ENCODE data around the gene METAP1.

METAP1 gene

DNA sequence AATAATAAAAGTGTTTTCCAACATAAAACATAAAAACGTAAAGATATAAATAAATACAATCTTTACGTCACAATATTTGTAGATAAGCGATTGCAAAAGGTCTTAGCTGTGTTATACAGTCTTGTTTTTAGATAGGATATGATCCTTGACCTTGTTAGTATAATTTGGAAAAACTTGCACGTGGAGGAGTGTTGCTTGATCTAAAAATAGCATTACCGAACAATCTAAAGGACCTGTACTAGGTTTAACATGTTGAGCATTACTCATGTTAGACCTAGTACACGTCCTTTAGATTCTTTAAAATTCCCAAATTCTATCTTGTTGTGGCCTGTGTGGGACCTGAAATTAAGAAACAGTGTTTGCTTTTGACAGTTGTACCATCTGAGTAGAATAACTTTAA lies 1.6 kb downstream of the METAP1 start:
- H3K4me3 ChIP-seq (ENCODE audit: low read depth, low read length), result no peak overlapping the region
- TF ChIP-seq, protein P1, sequence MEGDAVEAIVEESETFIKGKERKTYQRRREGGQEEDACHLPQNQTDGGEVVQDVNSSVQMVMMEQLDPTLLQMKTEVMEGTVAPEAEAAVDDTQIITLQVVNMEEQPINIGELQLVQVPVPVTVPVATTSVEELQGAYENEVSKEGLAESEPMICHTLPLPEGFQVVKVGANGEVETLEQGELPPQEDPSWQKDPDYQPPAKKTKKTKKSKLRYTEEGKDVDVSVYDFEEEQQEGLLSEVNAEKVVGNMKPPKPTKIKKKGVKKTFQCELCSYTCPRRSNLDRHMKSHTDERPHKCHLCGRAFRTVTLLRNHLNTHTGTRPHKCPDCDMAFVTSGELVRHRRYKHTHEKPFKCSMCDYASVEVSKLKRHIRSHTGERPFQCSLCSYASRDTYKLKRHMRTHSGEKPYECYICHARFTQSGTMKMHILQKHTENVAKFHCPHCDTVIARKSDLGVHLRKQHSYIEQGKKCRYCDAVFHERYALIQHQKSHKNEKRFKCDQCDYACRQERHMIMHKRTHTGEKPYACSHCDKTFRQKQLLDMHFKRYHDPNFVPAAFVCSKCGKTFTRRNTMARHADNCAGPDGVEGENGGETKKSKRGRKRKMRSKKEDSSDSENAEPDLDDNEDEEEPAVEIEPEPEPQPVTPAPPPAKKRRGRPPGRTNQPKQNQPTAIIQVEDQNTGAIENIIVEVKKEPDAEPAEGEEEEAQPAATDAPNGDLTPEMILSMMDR (IDR thresholded peaks at IDR 0.05; ENCODE audit: low read depth, low read length), result no peak

DNA sequence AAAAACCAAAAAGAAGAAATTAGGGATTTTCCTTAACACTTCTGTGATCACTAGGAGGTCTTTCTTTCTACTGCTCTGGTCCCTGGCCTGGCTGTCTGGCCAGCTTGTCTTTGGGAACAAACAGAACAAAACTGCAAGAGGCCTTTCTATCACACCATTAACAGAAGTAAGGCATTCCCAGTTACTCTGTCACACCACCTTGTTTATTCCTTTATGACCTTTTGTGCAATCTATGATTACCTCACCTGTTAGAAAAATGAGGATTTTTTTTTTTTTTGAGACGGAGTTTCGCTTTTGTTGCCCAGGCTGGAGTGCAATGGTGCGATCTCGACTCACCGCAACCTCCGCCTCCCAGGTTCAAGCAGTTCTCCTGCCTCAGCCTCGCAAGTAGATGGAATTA lies 3.0 kb downstream of the METAP1 start:
- TF ChIP-seq, protein P1 (IDR thresholded peaks at IDR 0.05; ENCODE audit: low read depth, low read length), result no peak
- no peak overlapping the region for H3K4me3 ChIP-seq (ENCODE audit: low read depth, low read length)

DNA sequence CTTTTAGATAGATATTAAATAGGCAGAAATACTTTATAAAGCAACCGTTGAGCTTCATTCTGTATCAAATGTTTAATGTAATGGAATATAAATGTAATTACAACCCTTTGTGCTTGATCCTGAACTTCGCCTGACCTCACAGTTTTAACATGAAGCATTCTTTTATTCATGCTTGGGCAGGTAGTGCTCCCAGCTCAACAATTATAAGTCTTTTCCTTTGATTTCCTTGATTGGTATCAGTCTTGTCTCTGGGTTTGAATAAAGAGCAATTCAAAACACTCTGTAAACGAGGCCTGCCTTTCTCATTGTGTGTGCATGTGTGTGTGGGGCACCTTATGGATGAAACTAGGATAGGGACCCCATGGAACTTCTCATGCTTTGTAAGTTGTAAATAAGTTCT lies 6.8 kb downstream of the METAP1 start:
- H3K4me3 ChIP-seq (ENCODE audit: low read depth, low read length), result no peak overlapping the region
- TF ChIP-seq, protein P1 (IDR thresholded peaks at IDR 0.05; ENCODE audit: low read depth, low read length), result no peak

DNA sequence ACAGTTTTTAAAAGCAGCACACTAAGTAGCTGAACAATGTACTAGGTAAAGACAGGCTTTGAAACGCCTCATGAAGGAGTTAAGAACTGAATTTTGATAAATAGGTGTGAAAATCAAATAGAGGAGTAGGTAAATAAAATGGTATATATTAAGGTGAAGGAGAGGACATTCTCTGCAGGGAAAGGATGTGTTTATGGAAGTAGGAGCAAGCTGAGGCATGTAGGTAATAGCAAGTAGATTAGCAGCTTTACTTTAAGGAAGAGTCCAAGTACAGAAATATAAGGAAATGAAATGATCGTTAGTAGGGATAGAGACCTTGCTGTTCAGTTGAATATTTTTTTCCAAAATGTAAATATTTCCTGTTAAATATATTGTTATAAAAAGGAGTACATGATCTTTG lies 12.5 kb downstream of the METAP1 start:
- H3K4me3 ChIP-seq (ENCODE audit: low read depth, low read length), result no peak overlapping the region
- TF ChIP-seq, protein P1 (IDR thresholded peaks at IDR 0.05; ENCODE audit: low read depth, low read length), result no peak

DNA sequence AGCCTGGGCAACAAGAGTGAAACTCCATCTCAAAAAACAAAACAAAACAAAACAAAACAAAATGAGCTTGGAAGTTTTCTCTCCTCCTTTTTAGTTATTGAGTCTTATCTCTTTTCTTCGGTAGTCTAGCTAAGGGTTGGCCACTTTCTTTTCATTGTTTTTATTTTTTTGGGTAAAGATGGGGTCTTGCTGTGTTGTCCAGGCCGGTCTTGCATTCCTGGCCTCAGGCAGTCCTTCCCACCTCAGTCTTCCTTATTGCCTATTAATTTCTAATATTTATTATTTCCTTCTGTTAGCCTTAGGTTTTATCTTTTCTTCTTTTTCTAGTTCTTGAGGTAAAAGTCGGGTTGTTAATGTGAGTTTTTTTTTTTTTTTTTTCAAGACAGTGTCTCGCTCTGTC lies 16.4 kb downstream of the METAP1 start:
- no peak overlapping the region for H3K4me3 ChIP-seq (ENCODE audit: low read depth, low read length)
- TF ChIP-seq, protein P1 (IDR thresholded peaks at IDR 0.05; ENCODE audit: low read depth, low read length), result no peak

DNA sequence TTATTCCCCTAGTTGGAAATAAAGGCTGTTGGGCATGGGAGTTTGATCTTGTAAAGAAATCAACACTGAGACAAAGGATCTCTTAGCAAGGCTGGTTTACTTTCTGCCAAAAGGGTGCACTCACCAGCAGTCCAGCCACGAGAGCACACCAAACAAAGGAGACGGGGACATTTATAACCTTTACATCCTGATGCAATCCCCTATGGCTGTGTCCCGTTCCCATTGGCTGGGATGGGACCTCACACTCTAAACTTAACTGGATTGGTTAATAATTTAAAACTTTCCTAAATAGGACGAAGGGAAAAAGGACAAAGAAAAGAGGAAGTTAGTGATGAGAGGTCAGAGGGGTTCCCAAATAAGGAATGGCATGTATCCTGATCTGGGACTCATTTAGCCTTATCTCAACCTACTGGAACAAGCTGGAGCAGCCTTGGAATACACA lies 17.9 kb downstream of the METAP1 start:
- H3K4me3 ChIP-seq (ENCODE audit: low read depth, low read length), result no peak overlapping the region
- TF ChIP-seq, protein P1 (IDR thresholded peaks at IDR 0.05; ENCODE audit: low read depth, low read length), result no peak

DNA sequence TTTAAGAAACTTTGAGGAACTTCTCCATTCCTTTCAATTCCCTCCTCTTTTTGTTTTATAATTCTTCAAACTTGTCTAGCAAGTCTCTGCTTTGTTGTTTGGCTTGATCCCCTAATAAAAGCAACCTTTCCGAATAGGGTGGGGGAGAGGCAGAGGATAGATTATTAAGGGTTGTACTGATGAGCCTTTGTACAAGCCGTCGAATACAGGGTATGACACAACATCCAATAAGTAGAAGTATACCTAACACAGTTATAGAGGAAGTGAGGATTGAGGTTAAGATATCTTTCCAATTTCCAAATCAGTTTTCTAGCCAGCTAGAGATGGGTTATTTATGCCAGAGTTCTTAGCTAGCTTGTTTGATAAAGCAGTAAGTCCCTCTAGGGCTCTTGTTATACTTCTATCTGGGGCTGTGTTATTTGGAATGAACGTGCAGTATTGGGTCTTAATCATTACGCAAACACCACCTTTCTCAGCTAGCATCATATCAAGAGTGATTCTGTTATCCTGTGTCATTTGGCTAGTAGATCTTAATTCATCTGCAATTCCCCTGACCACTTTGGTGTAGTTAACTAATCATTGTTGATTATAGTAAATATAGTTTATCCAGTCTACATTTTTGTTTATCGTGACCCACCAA lies 18.5 kb downstream of the METAP1 start:
- H3K4me3 ChIP-seq (ENCODE audit: low read depth, low read length), result no peak overlapping the region
- TF ChIP-seq, protein P1 (IDR thresholded peaks at IDR 0.05; ENCODE audit: low read depth, low read length), result no peak
